Measurements from ENCODE around the gene CDRT15.
"Not testable (repeated sequence)": the region's sequence is repeated elsewhere in the genome, so short reads cannot be mapped to it uniquely, and the experiment has no call there.

DNA sequence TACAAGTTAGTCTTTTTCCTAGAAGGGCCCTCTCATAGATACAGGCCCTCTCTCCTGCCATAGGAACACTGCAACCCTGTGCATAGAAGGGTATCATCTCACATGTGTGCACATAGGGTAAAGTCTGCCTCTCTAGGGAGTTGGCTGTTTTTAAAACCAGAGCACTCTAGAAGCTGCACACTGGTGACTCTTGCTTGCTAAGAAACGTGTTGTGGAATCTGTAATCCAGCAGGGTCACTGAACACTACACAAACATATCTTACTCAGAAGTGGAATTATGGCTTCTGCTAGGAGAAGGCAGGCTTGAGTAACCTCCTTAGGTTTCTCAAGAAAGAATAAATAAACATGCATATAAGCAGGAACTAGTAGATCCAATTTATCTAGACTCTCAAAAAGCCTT, 45.9 kb downstream of the CDRT15 start:
- TF ChIP-seq, protein P1, sequence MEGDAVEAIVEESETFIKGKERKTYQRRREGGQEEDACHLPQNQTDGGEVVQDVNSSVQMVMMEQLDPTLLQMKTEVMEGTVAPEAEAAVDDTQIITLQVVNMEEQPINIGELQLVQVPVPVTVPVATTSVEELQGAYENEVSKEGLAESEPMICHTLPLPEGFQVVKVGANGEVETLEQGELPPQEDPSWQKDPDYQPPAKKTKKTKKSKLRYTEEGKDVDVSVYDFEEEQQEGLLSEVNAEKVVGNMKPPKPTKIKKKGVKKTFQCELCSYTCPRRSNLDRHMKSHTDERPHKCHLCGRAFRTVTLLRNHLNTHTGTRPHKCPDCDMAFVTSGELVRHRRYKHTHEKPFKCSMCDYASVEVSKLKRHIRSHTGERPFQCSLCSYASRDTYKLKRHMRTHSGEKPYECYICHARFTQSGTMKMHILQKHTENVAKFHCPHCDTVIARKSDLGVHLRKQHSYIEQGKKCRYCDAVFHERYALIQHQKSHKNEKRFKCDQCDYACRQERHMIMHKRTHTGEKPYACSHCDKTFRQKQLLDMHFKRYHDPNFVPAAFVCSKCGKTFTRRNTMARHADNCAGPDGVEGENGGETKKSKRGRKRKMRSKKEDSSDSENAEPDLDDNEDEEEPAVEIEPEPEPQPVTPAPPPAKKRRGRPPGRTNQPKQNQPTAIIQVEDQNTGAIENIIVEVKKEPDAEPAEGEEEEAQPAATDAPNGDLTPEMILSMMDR (IDR thresholded peaks at IDR 0.05; ENCODE audit: insufficient read depth, low read length, poor library complexity, severe bottlenecking): not testable (repeated sequence)
- TF ChIP-seq EZH2phosphoT487 (conservative IDR thresholded peaks at IDR 0.05; ENCODE audit: low read length): not testable (repeated sequence)

Measured in SU-DHL-6 (cell line).